HG02938 (cell line): Measurements from ENCODE around the gene PEAR1.
"Not testable (repeated sequence)": the region's sequence is repeated elsewhere in the genome, so short reads cannot be mapped to it uniquely, and the experiment has no call there.

ENCODE experiments used
- ATAC-seq: cut with Tn5 transposase; IDR thresholded peaks from one replicate; pipeline ENCODE4 v1.9.1; 2021; ENCODE audit warnings: mild to moderate bottlenecking, moderate library complexity; ENCODE audit not compliant: unreplicated experiment

The PEAR1 gene

GRCh38 chr1:156913809-156914387, 20.4 kb downstream of the PEAR1 start:
- ATAC-seq = no peak

GRCh38 chr1:156914440-156914856, 20.9 kb downstream of the PEAR1 start:
- no peak for ATAC-seq

GRCh38 chr1:156920233-156921052, 26.9 kb downstream of the PEAR1 start, which contains the start of gene LRRC71:
LRRC71 (plus strand) TSS chr1:156920632; CDS start chr1:156920804, 172 bp downstream.
- ATAC-seq = no peak

GRCh38 chr1:156921053-156921529, 27.6 kb downstream of the PEAR1 start:
- no peak for ATAC-seq

GRCh38 chr1:156922986-156923669, 29.6 kb downstream of the PEAR1 start:
- ATAC-seq = no peak

- no peak for ATAC-seq
Measured at GRCh38 chr1:156923670-156924477, 30.4 kb downstream of the PEAR1 start.

GRCh38 chr1:156924478-156925153, 31.1 kb downstream of the PEAR1 start:
- no peak for ATAC-seq

GRCh38 chr1:156925154-156926010, 31.9 kb downstream of the PEAR1 start:
- ATAC-seq = no peak

- ATAC-seq = no peak
Measured at GRCh38 chr1:156926175-156926574, 32.7 kb downstream of the PEAR1 start.

- not testable (repeated sequence) for ATAC-seq
Measured at GRCh38 chr1:156926695-156927094, 33.2 kb downstream of the PEAR1 start.

- no peak for ATAC-seq
Measured at GRCh38 chr1:156927215-156928042, 33.9 kb downstream of the PEAR1 start.

GRCh38 chr1:156928043-156928602, 34.6 kb downstream of the PEAR1 start:
- no peak for ATAC-seq

- ATAC-seq = no peak
Measured at GRCh38 chr1:156929596-156930238, 36.2 kb downstream of the PEAR1 start.

- ATAC-seq = no peak
Measured at GRCh38 chr1:156930483-156930882, 37.0 kb downstream of the PEAR1 start.

- no peak for ATAC-seq
Measured at GRCh38 chr1:156931211-156931952, 37.9 kb downstream of the PEAR1 start.

GRCh38 chr1:156931974-156932710, 38.6 kb downstream of the PEAR1 start:
- ATAC-seq = no peak
